HG02938 (cell line): ENCODE measurements around the gene DIPK2A.
A peak's percentile ranks its signal among the peaks of the same experiment; 100 is the strongest.

Experiments
- ATAC-seq: cut with Tn5 transposase; IDR thresholded peaks from one replicate; pipeline ENCODE4 v1.9.1; 2021; ENCODE audit warnings: mild to moderate bottlenecking, moderate library complexity; ENCODE audit not compliant: unreplicated experiment

DIPK2A gene

DNA sequence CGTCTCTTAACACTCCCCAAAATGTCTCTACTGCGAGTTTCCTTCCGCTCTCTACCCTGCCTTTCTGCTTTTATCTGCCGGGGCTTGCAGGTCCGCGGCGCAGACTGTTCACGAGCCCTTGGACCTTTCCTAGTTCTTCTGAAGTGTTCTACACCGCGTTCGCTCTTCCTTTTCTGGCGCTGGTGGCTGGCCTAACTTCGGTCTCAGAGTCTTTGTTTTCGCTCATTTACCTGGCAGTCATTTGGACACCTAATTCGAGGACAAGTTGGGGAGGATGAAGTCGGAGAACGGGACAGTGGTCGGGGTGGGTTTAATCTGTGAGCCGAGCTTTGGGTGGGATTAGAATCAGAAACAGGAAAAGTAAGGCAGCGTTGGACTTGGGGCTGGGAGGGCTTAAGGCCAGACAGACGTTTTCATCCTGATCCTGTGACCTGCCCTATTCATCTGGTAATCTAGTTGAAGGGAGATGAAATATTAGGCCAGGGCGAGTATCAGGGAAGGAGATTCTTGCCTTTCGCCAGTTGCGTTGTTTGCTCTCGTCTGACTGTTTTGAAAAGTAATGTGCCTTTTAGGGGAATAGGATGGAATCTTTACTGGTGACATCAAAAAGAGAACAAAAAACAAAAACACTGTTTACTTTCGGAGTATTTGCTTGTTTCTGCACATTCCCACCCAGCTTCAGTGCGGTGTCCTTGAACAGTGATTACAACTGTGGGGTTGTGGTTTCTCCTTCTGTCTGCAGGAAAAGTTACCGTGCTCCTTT, 1.8 kb downstream of the DIPK2A start:
- no peak for ATAC-seq

DNA sequence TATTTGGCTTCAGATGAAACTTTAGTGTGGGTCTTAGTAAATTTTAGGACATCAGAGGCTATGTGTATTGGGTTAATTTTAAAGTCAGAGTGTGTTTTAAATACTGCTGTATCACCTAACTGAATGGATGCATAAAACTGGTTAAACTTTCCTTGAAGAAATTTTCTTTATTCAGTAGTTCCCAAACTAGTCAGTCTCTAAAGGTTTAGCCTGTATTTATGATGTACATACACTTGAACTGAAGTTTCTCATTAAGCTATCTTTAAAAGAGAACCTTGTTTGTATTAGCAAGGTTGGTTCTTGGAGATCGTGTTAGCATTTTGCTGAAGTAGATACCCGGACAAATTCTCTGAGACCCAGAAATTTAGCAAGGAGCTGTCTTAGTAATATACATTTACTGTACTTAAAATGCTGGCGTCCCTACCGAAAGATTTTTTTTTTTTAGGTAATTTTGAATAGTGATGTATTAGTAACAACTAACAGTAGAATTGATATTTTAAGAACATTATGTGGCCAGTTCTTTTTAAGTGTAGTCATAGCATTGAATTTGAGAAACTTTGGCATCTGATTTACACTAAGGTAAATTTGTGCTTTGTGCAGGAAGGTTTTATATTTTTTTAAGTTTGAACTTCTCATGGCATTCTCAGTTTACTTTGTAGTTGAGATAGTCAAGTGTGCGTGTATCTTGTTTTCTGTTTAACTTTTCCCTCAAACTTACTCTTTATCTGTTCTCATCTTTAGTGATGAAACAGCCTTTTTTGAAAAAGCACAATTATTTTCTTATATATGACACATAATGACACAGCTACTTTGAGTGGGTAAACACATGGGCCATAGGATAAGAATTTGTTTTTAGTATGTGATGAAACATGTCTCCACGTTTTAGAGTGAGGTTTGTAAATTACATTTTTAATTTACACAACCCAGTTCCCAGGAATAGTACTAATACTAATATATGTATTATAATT, 2.9 kb downstream of the DIPK2A start:
- ATAC-seq, result no peak

DNA sequence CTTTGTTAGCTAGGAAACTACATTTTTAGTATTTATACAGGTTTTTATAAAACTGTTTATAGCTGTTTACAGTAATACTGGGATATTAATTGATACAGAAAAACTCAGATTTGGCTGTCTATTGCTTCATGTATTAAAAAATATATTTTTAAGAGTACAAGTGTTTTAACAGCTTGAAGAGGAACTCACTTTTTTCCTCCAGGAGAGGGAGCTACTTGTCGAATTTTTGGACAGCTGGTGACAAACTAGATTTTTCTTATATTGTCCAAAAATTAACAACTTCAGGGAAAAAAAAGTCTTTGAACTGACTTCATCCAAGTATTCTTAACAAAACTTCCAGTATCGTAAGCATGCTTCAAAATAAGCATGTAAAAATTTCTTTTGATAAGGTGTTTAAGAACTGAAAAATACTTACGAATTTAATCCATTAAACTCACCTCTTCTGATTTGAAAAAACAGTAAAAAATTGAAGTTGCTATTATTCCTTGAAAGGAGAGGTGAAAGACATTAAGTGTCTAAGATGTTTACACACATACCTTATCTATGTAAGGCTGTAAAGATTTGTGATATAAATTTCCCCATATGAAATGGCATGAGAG, 4.0 kb downstream of the DIPK2A start:
- ATAC-seq, result no peak

DNA sequence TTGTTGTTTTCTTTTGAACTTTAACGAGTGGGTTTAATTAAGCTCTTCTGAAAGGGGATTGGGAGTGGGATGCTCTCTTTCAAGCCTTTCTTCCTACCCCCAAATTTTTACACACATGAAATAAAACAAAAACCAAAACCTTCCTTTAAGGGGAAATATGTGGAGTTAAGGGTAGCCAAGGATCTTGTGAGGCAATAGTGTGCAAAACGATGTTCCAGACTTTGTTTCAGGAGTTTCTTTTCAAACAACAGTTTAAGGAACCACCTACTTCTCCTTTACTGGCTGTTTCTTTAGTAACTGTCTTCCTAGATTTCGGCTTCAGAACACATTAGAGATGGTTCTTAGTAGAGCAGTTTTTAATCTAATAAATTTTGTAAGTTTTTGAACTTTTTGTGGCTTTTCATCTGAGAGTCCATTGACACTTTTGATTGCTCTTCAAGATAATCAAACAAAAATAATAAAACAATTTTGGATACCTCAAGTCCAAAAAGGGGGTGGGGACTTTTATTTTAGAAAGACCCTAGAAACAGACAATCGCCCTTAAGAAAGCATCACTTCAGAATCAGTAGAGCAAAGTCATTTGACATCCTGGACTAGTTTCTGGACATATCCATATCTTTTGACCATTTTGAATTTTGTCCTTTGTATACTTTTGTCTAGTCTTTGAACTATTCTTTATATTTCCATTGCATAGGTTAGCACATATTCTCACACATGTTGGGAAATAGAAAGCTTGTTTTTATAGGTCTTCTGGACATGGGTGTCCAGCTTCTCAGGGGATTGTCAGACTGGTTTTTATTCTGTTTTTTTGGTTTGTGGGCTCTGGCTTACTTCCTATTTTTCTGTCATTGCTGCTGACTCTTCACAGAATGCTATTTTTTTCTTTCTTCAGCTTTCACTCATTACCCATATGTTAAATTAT, 6.0 kb downstream of the DIPK2A start:
- peak; percentile 42 for ATAC-seq

DNA sequence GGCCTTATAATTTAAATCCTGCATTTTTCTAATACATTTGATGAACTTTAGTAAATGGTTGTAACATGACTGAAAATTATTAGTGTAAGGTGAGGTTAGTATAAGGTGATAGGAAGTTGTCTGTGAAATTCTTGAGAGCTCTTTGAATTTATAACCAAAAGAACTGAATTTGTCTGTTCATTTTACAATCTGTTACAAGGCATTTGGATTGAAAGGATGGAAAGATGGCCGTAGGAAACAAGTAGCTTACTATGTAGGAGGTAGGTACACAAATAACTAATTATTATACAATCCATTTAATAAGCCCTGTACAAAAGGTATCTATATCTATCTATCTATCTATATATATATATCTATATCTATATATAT, 6.6 kb downstream of the DIPK2A start:
- ATAC-seq, result no peak

DNA sequence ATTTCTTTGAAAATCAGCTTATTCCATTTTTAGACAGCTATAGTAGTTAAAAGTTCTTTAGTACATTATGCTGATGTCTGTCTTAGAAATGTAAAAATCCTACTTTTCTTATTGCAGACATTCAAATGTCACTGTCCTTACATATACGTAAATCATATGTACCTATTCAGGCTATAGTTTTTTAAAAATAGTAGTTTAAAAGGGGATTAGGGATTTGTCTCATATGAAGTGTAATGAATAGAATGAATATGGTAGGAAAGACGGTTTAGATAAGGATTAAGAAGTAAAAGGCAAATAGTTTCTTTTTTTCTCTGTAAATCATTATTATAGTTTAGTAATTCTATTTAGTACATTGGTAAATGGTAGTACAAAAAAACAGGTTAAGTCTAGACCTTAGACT, 7.4 kb downstream of the DIPK2A start:
- ATAC-seq, result no peak

DNA sequence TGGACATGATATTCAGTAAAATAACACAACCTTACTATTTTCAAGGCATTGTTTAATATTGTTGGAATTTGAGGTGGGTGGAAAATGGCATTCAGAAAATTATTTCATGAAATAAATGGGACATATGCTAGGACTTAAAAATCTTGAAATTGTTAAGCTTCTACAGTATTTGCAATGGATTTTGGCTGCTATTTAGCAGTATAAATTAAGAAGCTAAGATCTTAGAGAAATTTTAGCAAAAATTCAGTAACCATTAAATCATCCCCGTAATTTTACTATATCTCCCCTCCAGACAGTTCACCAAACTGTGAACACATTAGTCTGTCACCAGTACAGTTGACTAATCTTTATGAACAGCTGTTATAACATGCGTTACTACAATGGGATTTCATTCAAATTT, 8.2 kb downstream of the DIPK2A start:
- no peak for ATAC-seq

DNA sequence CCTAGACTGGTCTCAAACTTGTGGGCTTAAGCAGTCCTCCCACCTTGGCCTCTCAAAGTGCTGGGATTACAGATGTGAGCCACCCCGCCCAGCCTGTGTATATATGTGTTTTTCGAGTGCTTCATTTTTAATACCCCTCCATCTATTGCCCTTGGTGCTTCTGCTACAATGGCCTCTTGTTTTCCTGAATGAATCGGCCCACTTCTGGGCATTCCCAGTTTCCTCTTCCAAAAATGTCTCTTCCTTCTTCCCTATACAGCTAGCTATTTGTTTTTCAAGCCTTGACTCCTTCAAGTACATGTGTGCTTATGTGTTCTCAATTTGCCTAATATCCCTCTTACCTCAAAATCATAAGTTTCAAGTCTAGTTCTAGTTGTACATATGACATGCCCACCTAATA, 16.7 kb downstream of the DIPK2A start:
- ATAC-seq, result no peak

DNA sequence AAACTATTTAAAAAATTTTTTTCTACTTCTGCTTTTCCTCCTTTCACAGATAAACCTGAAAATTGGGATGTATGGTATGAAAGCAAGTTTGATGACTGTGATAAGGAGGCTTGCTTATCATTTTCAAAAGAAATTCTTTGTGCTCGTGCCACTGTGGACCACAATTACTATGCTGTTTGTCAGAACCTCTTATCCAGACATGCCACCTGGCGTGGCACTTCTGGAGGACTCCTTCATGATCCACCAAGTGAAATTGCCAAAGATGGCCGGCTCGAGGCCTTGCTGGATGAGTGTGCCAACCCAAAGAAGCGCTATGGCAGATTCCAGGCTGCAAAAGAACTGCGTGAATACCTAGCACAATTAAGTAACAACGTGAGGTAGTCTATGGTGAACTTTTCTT, 17.8 kb downstream of the DIPK2A start:
- ATAC-seq, result no peak

DNA sequence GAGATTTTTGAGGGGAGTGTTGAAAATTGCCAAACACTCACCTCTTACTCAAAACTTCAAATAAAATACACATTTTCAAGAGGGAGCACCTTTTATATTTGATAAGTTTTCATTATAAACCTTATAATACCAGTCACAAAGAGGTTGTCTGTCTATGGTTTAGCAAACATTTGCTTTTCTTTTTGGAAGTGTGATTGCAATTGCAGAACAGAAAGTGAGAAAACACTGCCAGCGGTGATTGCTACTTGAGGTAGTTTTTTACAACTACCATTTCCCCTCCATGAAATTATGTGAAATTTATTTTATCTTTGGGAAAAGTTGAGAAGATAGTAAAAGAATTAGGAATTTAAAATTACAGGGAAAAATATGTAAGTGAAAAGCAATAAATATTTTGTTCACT, 20.1 kb downstream of the DIPK2A start:
- no peak for ATAC-seq

DNA sequence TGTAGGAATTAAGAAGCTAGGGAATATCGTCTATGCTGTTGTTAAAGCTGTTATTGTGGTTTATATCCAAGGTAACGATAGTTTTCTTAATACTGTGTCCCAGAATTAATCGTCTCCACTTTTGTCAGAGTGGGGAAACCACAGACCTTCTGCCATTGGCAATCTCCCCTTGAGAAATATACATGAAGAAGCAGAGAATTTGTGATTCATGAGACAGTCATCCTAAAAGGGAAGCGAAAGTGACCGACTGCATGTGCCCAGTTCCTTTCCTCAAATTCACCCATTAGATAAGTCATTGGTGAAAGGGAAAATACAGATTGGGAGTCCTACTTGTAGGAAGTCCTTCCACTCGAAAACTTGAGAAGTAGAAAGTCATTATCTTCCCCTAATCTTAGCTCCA, 26.6 kb downstream of the DIPK2A start:
- no peak for ATAC-seq

DNA sequence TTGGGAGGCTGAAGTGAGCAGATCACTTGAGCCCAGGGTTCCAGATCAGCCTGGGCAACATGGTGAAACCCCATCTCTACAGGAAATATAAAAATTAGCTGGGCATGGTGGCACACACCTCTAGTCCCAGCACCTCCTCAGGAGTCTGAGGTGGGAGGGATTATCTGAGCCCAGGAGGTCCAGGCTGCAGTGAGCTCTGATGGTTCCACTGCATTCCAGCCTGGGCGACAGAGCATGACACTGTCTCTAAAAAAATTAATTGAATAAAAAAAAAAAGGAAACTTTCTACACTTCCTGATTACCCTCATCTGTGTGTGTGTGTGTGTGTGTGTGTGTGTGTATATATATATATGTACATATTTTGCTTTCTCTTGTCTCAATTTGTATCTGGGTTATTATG, 31.4 kb downstream of the DIPK2A start:
- no peak for ATAC-seq

DNA sequence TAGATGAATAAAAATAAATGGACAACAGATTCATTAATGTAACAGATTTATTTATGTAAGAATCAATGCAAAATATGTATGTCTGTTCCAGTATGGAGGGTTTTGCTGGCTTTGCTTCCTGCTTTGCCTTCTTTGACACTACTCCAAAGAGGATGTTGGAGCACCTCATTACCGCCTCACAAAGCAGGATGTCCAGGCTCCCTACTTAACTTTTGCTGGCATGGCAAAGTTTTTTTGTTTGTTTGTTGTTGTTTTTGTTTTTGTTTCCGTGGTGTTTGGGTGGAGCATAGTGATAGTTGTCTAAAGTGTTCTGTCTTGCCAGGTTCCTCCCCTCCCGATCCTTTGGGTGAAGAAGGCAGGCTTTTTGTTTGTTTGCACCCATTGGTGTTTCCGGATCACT, 38.7 kb downstream of the DIPK2A start:
- ATAC-seq, result no peak

DNA sequence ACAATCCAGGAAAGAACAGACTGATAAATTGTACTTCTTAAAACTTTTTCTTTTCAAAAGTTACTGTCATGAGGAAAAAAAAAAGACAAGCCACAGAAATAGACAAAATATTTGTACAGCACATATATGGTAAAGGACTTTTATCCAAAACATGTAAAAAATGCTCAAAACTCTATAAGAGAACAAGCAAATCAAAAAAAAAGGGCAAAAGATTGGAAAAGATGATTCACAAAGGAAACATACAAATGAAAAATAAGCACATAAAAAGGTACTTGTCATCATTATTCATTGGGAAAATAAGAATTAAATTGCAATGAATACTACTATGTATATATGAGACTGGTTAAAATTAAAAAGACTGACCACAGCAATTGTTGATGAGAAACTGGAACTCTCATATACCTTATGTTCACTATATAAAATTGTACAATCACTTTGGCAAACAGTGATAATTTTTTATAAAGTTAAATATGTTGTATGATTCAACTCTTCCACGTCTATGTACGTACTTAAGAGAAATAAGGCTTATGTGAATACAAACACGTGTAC, 39.7 kb downstream of the DIPK2A start:
- ATAC-seq, result no peak

DNA sequence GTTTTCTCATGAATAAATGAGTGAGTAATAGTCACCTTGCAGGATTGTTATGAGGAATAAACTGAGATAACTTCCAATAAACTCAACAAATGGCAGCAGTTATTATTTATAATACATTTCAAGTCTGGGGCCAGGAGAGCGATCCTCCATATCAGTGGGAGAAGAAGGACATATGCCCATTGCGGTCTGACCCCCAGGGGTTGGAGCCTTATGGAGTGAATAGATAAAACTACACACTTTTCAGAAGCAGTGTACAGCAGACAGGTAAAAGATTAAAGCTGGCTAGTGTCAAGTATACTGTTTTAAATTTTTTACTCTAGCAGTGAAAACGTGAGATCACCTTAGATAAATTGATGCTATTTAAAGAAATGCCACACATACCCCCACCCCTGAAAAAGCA, 43.5 kb downstream of the DIPK2A start:
- ATAC-seq, result no peak

DNA sequence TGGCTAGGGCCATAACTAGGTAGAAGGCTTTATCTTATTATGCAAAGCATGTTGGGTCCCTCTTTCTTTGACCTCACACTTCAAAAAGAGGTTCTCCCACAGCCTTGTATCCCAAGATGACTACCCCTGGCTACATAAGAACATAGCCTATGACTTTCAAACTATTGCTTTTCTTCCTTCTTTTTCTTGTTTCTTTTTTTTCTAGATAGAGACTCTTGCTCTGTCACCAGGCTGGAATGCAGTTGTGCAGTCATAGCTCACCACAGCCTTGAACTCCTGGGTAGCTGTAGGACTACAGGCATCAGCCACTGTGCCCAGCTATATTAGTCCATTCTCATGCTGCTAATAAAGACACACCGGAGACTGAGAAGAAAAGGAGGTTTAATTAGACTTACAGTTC, 47.2 kb downstream of the DIPK2A start:
- no peak for ATAC-seq
